GM12878 (cell line): Measurements from ENCODE around the gene TARDBP. TPM values are rescaled to one million over a fixed set of nuclear protein-coding genes. Genes with fewer than 3 reads are reported as not detected.
A peak's percentile ranks its signal among the peaks of the same experiment; 100 is the strongest.

ENCODE experiments used
- BCL11A ChIP-seq: IDR thresholded peaks from 2 replicates; pipeline ENCODE4 v1.6.1; 2011; ENCODE audit warnings: low read depth, low read length
- BMI1 ChIP-seq: fragments of 450-650 bp; IDR thresholded peaks from 2 replicates; pipeline ENCODE4 v1.6.1; 2016; ENCODE audit warnings: mild to moderate bottlenecking, moderate library complexity, borderline replicate concordance
- CREB1 ChIP-seq: IDR thresholded peaks from 2 replicates; pipeline ENCODE4 v1.6.1; 2012; ENCODE audit warnings: low read depth, mild to moderate bottlenecking, inconsistent platforms
- EZH2 ChIP-seq: IDR thresholded peaks from 2 replicates; pipeline ENCODE4 v1.6.1; 2012; ENCODE audit warnings: low read depth, mild to moderate bottlenecking, control low read depth, inconsistent platforms, low read length, borderline replicate concordance; ENCODE audit not compliant: control insufficient read depth
- FOXK2 ChIP-seq: fragments of 450-650 bp; IDR thresholded peaks from 2 replicates; pipeline ENCODE4 v1.6.1; 2017; ENCODE audit warnings: mild to moderate bottlenecking, moderate library complexity
- HDAC6 ChIP-seq: fragments of 200-600 bp; sonication (generic); IDR thresholded peaks from one replicate; pipeline ENCODE4 v1.8.0; 2017; ENCODE audit warnings: antibody characterized with exemption; ENCODE audit not compliant: unreplicated experiment
- IKZF1 ChIP-seq: fragments of 450-650 bp; conservative IDR thresholded peaks from 2 replicates; pipeline ENCODE4 v1.6.1; 2017; ENCODE audit warnings: antibody characterized with exemption, mild to moderate bottlenecking
- JUNB ChIP-seq: IDR thresholded peaks from 2 replicates; pipeline ENCODE4 v1.6.1; 2016; ENCODE audit warnings: antibody characterized with exemption, mild to moderate bottlenecking
- KAT2A ChIP-seq: conservative IDR thresholded peaks from 2 replicates; pipeline ENCODE4 v1.6.1; 2011; ENCODE audit warnings: low read depth, low read length; ENCODE audit not compliant: control insufficient read depth
- MEF2A ChIP-seq: IDR thresholded peaks from 2 replicates; pipeline ENCODE4 v1.6.1; 2011; ENCODE audit warnings: low read depth, mild to moderate bottlenecking, low read length, moderate library complexity; ENCODE audit not compliant: insufficient read depth
- MXI1 ChIP-seq: fragments of 150-350 bp; IDR thresholded peaks from 2 replicates; pipeline ENCODE4 v1.6.1; 2011; ENCODE audit warnings: low read depth, mild to moderate bottlenecking, inconsistent platforms, low read length, improper control_type of control experiment
- MYB ChIP-seq: fragments of 150-350 bp; IDR thresholded peaks from 2 replicates; pipeline ENCODE4 v1.6.1; 2014; ENCODE audit warnings: mild to moderate bottlenecking, low read depth, low read length, borderline replicate concordance
- NFYB ChIP-seq: IDR thresholded peaks from 2 replicates; pipeline ENCODE4 v1.6.1; 2011; ENCODE audit warnings: low read depth, mild to moderate bottlenecking, low read length, improper control_type of control experiment, moderate library complexity; ENCODE audit not compliant: insufficient read depth
- NR2F1 ChIP-seq: fragments of 450-650 bp; conservative IDR thresholded peaks from 2 replicates; pipeline ENCODE4 v1.6.1; 2017; ENCODE audit warnings: mild to moderate bottlenecking
- NRF1 ChIP-seq: conservative IDR thresholded peaks from 2 replicates; pipeline ENCODE4 v1.6.1; 2011; ENCODE audit warnings: mild to moderate bottlenecking, low read depth, low read length, improper control_type of control experiment
- POLR2AphosphoS2 ChIP-seq: IDR thresholded peaks from 2 replicates; pipeline ENCODE4 v1.6.1; 2011; ENCODE audit warnings: low read depth, mild to moderate bottlenecking, low read length, improper control_type of control experiment, moderate library complexity
- POU2F2 ChIP-seq: IDR thresholded peaks from 3 replicates; pipeline ENCODE4 v1.6.1; 2011; ENCODE audit warnings: low read depth, mild to moderate bottlenecking, low read length, borderline replicate concordance
- RBBP5 ChIP-seq: fragments of 200-600 bp; sonication (generic); conservative IDR thresholded peaks from 2 replicates; pipeline ENCODE4 v1.6.1; 2016
- RFX5 ChIP-seq: IDR thresholded peaks from 2 replicates; pipeline ENCODE4 v1.6.1; 2011; ENCODE audit warnings: low read depth, low read length, improper control_type of control experiment
- SMAD1 ChIP-seq: fragments of 450-650 bp; IDR thresholded peaks from 2 replicates; pipeline ENCODE4 v1.6.1; 2018; ENCODE audit warnings: mild to moderate bottlenecking, low read depth; ENCODE audit not compliant: partially characterized antibody
- SMARCA5 ChIP-seq: fragments of 450-650 bp; IDR thresholded peaks from 2 replicates; pipeline ENCODE4 v1.6.1; 2017; ENCODE audit warnings: mild to moderate bottlenecking
- SREBF1 ChIP-seq: IDR thresholded peaks from 2 replicates; pipeline ENCODE4 v1.6.1; 2012; ENCODE audit warnings: mild to moderate bottlenecking, low read length
- SREBF2 ChIP-seq: IDR thresholded peaks from 2 replicates; pipeline ENCODE4 v1.6.1; 2012; ENCODE audit warnings: mild to moderate bottlenecking, low read length
- TARDBP ChIP-seq: IDR thresholded peaks from 2 replicates; pipeline ENCODE4 v1.6.1; 2016; ENCODE audit warnings: borderline replicate concordance
- YY1 ChIP-seq: IDR thresholded peaks from 2 replicates; pipeline ENCODE4 v1.6.1; 2011; ENCODE audit warnings: low read depth, mild to moderate bottlenecking, low read length
- ZNF207 ChIP-seq: fragments of 450-650 bp; IDR thresholded peaks from 2 replicates; pipeline ENCODE4 v1.6.1; 2014; ENCODE audit warnings: antibody characterized with exemption, mild to moderate bottlenecking, borderline replicate concordance
- ZNF622 ChIP-seq: fragments of 450-650 bp; IDR thresholded peaks from 2 replicates; pipeline ENCODE4 v1.6.1; 2017; ENCODE audit warnings: mild to moderate bottlenecking, inconsistent platforms
- polyA plus RNA-seq, 11 experiments: library from polyadenylated mRNA; depleted of rRNA in 4 of 11; unstranded in 6 of 11; stranded (reverse) in 5 of 11; fragments of >200 nt; fragmentation: Nextera tagmentation in 4 of 11; fragmentation: Illumina TruSeq in 1 of 11; extraction: Ambion mirVana in 4 of 11; extraction: Trizol in 1 of 11; gene quantifications; 1 replicate in 1 of 11; 2 replicates in 10 of 11; pipeline versions ENCODE4 v1.2.1 to v1.2.3, GENCODE V29; 2011 to 2016; ENCODE audit warnings: inconsistent platforms in 2 of 11, missing spikeins in 2 of 11, low read depth in 1 of 11
- total RNA-seq, 4 experiments: library from RNA; depleted of rRNA in 3 of 4; stranded (reverse); fragments of >200 nt in 3 of 4; fragmentation: Illumina TruSeq in 1 of 4; extraction: Trizol in 1 of 4; gene quantifications; 2 replicates each; pipeline versions ENCODE4 v1.2.1 to v1.2.3, GENCODE V29; 2013 to 2021
- TF ChIP-seq, protein P1 (sequence below): fragments of 450-650 bp; formaldehyde crosslinking; IDR thresholded peaks from 2 replicates; pipeline ENCODE4 v1.4.0; 2020; ENCODE audit warnings: mild to moderate bottlenecking, moderate library complexity

Gene TARDBP
- total and polyA plus RNA-seq, 10 of the 15 experiments (the other 5 are each of a cell fraction or from before 2014, with no cell fraction given): 55.6 to 318 (median 192) TPM

DNA sequence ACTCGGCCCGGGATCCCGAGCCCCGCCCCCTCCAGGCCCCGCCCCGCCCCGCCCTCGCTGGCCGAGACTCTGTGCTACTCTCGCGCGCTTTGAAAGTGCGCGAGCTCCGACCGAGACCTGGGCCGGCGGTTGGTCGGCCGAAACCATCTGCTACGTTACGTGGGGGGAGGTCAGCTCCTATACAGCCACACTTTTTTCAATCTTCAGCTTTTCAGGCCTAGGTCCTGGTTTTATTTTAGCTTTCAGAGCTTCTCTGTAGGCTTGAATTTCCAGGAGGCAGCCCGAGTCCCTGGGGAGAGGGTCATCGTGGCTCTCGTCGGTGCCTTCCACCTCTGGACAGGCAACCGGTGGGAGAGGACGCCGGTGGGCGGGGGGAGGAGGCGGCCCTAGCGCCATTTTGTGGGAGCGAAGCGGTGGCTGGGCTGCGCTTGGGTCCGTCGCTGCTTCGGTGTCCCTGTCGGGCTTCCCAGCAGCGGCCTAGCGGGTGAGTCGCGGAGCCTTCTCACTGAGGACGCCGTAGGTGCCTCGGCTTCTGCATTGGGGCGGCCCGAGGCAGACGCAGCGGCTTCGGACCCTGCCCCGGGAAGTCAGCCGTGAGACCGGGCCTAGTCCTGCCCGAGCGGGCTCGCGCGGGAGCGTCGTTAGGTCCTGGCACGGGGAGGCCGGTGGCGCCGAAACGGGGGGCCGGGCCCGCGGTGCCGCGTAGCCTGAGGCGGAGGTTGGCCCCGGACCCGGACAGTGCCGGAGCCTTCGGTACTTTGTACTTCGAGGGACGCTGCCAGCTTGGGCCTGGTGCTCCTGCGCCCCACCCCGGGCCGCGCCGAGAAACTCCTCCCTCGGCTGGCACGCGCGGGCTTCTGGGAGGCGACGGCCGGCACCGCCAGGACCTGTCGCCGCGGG lies at the start of gene TARDBP (continued):
- TF ChIP-seq POU2F2: peak; percentile 74; the same call in 2 of the 3 replicates
- TF ChIP-seq BMI1: no peak
- no peak for TF ChIP-seq SMAD1
- TF ChIP-seq POLR2AphosphoS2: peak; percentile 83; the same call in 1 of the 2 replicates
- TF ChIP-seq FOXK2: peak; percentile 99
- no peak for TF ChIP-seq NRF1
- TF ChIP-seq MYB: peak; percentile 81; the same call in 1 of the 2 replicates
- peak; percentile 56 for TF ChIP-seq NR2F1
- TF ChIP-seq ZNF622: no peak
- peak; percentile 63; the same call in 1 of the 2 replicates for TF ChIP-seq TARDBP
- TF ChIP-seq NFYB: no peak
- TF ChIP-seq MEF2A: no peak
- TF ChIP-seq, protein P1, sequence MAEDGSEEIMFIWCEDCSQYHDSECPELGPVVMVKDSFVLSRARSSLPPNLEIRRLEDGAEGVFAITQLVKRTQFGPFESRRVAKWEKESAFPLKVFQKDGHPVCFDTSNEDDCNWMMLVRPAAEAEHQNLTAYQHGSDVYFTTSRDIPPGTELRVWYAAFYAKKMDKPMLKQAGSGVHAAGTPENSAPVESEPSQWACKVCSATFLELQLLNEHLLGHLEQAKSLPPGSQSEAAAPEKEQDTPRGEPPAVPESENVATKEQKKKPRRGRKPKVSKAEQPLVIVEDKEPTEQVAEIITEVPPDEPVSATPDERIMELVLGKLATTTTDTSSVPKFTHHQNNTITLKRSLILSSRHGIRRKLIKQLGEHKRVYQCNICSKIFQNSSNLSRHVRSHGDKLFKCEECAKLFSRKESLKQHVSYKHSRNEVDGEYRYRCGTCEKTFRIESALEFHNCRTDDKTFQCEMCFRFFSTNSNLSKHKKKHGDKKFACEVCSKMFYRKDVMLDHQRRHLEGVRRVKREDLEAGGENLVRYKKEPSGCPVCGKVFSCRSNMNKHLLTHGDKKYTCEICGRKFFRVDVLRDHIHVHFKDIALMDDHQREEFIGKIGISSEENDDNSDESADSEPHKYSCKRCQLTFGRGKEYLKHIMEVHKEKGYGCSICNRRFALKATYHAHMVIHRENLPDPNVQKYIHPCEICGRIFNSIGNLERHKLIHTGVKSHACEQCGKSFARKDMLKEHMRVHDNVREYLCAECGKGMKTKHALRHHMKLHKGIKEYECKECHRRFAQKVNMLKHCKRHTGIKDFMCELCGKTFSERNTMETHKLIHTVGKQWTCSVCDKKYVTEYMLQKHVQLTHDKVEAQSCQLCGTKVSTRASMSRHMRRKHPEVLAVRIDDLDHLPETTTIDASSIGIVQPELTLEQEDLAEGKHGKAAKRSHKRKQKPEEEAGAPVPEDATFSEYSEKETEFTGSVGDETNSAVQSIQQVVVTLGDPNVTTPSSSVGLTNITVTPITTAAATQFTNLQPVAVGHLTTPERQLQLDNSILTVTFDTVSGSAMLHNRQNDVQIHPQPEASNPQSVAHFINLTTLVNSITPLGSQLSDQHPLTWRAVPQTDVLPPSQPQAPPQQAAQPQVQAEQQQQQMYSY (CRISPR knock-in tag): no peak
- peak; percentile 74 for TF ChIP-seq IKZF1
- TF ChIP-seq KAT2A: no peak
- TF ChIP-seq JUNB: no peak
- TF ChIP-seq YY1: peak; percentile 97
- TF ChIP-seq RFX5: no peak
- TF ChIP-seq BCL11A: no peak
- TF ChIP-seq SREBF1: peak; percentile 98
- no peak for TF ChIP-seq SMARCA5
- TF ChIP-seq RBBP5: peak; percentile 89; the same call in 1 of the 2 replicates
- no peak for TF ChIP-seq EZH2
- TF ChIP-seq SREBF2: no peak
- TF ChIP-seq MXI1: no peak
- TF ChIP-seq CREB1: peak; percentile 57
- TF ChIP-seq HDAC6: no peak
- TF ChIP-seq ZNF207: peak; percentile 97
